HepG2 (cell line): ENCODE measurements around the gene ACAP3. TPM values are rescaled to one million over a fixed set of nuclear protein-coding genes. Genes with fewer than 3 reads are reported as not detected.

Source experiments
- HIC2 ChIP-seq: sonication (generic); formaldehyde crosslinking; IDR thresholded peaks from 2 replicates; pipeline ENCODE4 v1.9.0; 2022; ENCODE audit warnings: low read depth, missing genetic modification reagents
- NR3C1 ChIP-seq: sonication (generic); formaldehyde crosslinking; IDR thresholded peaks from 2 replicates; pipeline ENCODE4 v1.4.0; 2020; ENCODE audit warnings: missing genetic modification reagents
- REST ChIP-seq, 2 experiments: IDR thresholded peaks; 2 replicates each; pipeline ENCODE4 v1.6.1; 2011 to 2012; ENCODE audit warnings: low read length in 2 of 2, borderline replicate concordance in 1 of 2, low read depth in 1 of 2, mild to moderate bottlenecking in 1 of 2, moderate library complexity in 1 of 2
- ZHX2 ChIP-seq, 2 experiments: sonication (generic) in 1 of 2; formaldehyde crosslinking in 1 of 2; IDR thresholded peaks; 2 replicates each; pipeline versions ENCODE4 v1.6.1 to v1.9.0; 2014 to 2022; ENCODE audit warnings: antibody characterized with exemption in 1 of 2, borderline replicate concordance in 1 of 2, inconsistent platforms in 1 of 2, low read depth in 1 of 2, missing genetic modification reagents in 1 of 2
- ZNF232 ChIP-seq: sonication (generic); formaldehyde crosslinking; IDR thresholded peaks from 2 replicates; pipeline ENCODE4 v1.4.0; 2020; ENCODE audit warnings: missing genetic modification reagents, borderline replicate concordance
- ZNF550 ChIP-seq: sonication (generic); formaldehyde crosslinking; IDR thresholded peaks from 2 replicates; pipeline ENCODE4 v1.4.0; 2020; ENCODE audit warnings: mild to moderate bottlenecking, missing genetic modification reagents, borderline replicate concordance
- ZNF598 ChIP-seq: sonication (generic); formaldehyde crosslinking; IDR thresholded peaks from 2 replicates; pipeline ENCODE4 v1.5.1; 2020; ENCODE audit warnings: mild to moderate bottlenecking, missing genetic modification reagents, borderline replicate concordance
- ZNF761 ChIP-seq: sonication (generic); formaldehyde crosslinking; conservative IDR thresholded peaks from 2 replicates; pipeline ENCODE4 v1.4.0; 2020; ENCODE audit warnings: mild to moderate bottlenecking, missing genetic modification reagents
- polyA plus RNA-seq, 8 experiments: library from polyadenylated mRNA; depleted of rRNA in 3 of 8; stranded (reverse) in 7 of 8; unstranded in 1 of 8; fragments of >200 nt; fragmentation: Illumina TruSeq in 4 of 8; extraction: Trizol in 4 of 8; gene quantifications; 2 replicates each; pipeline versions ENCODE4 v1.2.1 to v1.2.3, GENCODE V29; 2011 to 2016; ENCODE audit warnings: low read depth in 4 of 8, missing spikeins in 1 of 8, mixed read lengths in 1 of 8; ENCODE audit not compliant: insufficient read depth in 1 of 8
- total RNA-seq, 5 experiments: library from RNA; depleted of rRNA; stranded (reverse); fragments of >200 nt; fragmentation: Illumina TruSeq; extraction: Trizol; gene quantifications; 2 replicates each; pipeline ENCODE4 v1.2.3, GENCODE V29; 2016; ENCODE audit warnings: low read depth in 1 of 5
- TF ChIP-seq, protein P1 (sequence below): sonication (generic); formaldehyde crosslinking; IDR thresholded peaks from 2 replicates; pipeline ENCODE4 v1.4.0; 2020; ENCODE audit warnings: mild to moderate bottlenecking, missing genetic modification reagents, borderline replicate concordance

Gene ACAP3
- total and polyA plus RNA-seq, 2 of the 13 experiments (the other 11 are each of a cell fraction or from before 2014, with no cell fraction given) = 29.4 to 50.8 TPM

DNA sequence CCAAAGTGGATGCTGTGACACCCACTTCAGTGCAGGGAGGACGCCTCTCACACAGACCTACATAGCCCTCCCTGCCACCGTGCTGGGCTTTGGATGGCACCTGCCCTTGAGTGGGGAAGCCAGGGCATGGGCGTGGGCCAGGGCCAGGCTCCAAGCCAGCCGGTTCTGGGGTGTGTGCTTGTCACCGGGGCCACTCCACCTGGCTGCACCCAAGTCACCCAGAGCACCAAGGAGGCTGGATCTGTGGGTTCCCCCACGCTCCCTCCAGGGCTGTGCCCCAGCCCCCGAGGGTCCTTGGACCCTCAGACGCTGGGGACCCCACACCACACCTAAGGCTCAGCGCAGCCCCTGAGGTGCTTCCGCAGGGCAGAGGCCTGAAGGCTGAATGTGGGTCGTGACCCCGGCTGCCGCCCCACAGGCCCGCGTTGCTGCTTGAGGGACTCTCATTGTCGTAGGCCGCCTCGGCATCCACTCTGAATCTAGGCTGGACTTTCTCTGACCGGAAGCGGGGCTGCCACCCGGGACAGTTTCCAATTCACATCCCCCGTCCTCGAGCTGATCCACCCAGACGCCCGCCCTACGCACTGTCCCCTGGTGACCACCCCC lies 49.2 kb upstream of the ACAP3 start (continued):
- TF ChIP-seq ZNF761 (no peak), NR3C1 (no peak), HIC2 (no peak), REST (IDR thresholded peaks at IDR 0.05; ENCODE audit: borderline replicate concordance in 1 of 2, low read depth in 1 of 2, low read length in 2 of 2) (no peak), ZHX2 (IDR thresholded peaks at IDR 0.05; ENCODE audit: low read depth) (no peak), ZHX2 (CRISPR knock-in tag; IDR thresholded peaks at IDR 0.05; ENCODE audit: borderline replicate concordance) (no peak), ZNF598 (0 out of 2 replicates have a peak, but pooled peaks have one; percentile 8), ZNF232 (no peak), ZNF550 (CRISPR knock-in tag) (no peak)
- TF ChIP-seq, protein P1, sequence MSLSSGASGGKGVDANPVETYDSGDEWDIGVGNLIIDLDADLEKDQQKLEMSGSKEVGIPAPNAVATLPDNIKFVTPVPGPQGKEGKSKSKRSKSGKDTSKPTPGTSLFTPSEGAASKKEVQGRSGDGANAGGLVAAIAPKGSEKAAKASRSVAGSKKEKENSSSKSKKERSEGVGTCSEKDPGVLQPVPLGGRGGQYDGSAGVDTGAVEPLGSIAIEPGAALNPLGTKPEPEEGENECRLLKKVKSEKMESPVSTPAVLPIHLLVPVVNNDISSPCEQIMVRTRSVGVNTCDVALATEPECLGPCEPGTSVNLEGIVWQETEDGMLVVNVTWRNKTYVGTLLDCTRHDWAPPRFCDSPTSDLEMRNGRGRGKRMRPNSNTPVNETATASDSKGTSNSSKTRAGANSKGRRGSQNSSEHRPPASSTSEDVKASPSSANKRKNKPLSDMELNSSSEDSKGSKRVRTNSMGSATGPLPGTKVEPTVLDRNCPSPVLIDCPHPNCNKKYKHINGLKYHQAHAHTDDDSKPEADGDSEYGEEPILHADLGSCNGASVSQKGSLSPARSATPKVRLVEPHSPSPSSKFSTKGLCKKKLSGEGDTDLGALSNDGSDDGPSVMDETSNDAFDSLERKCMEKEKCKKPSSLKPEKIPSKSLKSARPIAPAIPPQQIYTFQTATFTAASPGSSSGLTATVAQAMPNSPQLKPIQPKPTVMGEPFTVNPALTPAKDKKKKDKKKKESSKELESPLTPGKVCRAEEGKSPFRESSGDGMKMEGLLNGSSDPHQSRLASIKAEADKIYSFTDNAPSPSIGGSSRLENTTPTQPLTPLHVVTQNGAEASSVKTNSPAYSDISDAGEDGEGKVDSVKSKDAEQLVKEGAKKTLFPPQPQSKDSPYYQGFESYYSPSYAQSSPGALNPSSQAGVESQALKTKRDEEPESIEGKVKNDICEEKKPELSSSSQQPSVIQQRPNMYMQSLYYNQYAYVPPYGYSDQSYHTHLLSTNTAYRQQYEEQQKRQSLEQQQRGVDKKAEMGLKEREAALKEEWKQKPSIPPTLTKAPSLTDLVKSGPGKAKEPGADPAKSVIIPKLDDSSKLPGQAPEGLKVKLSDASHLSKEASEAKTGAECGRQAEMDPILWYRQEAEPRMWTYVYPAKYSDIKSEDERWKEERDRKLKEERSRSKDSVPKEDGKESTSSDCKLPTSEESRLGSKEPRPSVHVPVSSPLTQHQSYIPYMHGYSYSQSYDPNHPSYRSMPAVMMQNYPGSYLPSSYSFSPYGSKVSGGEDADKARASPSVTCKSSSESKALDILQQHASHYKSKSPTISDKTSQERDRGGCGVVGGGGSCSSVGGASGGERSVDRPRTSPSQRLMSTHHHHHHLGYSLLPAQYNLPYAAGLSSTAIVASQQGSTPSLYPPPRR (CRISPR knock-in tag) = no peak
